ENCODE data around the gene RRAD.
A peak's percentile ranks its signal among the peaks of the same experiment; 100 is the strongest.
"Not testable (repeated sequence)": the region's sequence is repeated elsewhere in the genome, so short reads cannot be mapped to it uniquely, and the experiment has no call there.

The RRAD gene

GRCh38 chr16:66896682-66897081 lies 28.7 kb downstream of the RRAD start:
- H3K4me1 ChIP-seq (ENCODE audit: control extremely low read depth in 1 of 4, control insufficient read depth in 4 of 4, insufficient read depth in 4 of 4, low read length in 3 of 4), result peaks cover 0 to 10% (median 2%) of the 10 kb centered on the region in 4 experiments
- DNase-seq; POLR2A ChIA-PET; H3K27ac ChIP-seq (ENCODE audit: insufficient read depth in 1 of 2, low read depth in 1 of 2, low read length in 2 of 2, poor library complexity in 1 of 2, severe bottlenecking in 2 of 2); H3K9me3 ChIP-seq (ENCODE audit: control extremely low read depth in 1 of 5, control insufficient read depth in 4 of 5, insufficient read depth in 2 of 5, low read depth in 1 of 5, low read length in 4 of 5); H3K4me3 ChIP-seq (ENCODE audit: control insufficient read depth in 1 of 7, extremely low read depth in 1 of 7, insufficient read depth in 4 of 7, low read depth in 2 of 7, low read length in 6 of 7); H3K36me3 ChIP-seq (ENCODE audit: control insufficient read depth in 4 of 4, insufficient read depth in 4 of 4, low read length in 3 of 4); H3K27me3 ChIP-seq (replicated peaks in 2 of 5; ENCODE audit: control insufficient read depth in 4 of 5, insufficient read depth in 5 of 5, low read length in 4 of 5): not testable (repeated sequence)
- 100% methylated on average over 4 of the region's 5 CpGs for WGBS (ENCODE audit: insufficient coverage)
- CTCF ChIA-PET, result interaction anchor here (1.5 to 30.6 kb wide), 7 partner anchors 9 to 80 kb away, joined by 5 to 473 read pairs (median 11); partner anchors contain the start of genes CDH16 and RRAD

- POLR2A ChIA-PET, result no interaction called here
Measured at GRCh38 chr16:66895999-66896398, 29.3 kb downstream of the RRAD start.

GRCh38 chr16:66895689-66895979 lies 29.7 kb downstream of the RRAD start:
- Histone ChIP-seq H3K27ac (ENCODE audit: insufficient read depth in 1 of 2, low read depth in 1 of 2, low read length in 2 of 2, poor library complexity in 1 of 2, severe bottlenecking in 2 of 2) (no peak overlapping the region), H3K27me3 (replicated peaks in 2 of 5; ENCODE audit: control insufficient read depth in 4 of 5, insufficient read depth in 5 of 5, low read length in 4 of 5) (no peaks in the 10 kb centered on the region), H3K9me3 (ENCODE audit: control extremely low read depth in 1 of 5, control insufficient read depth in 4 of 5, insufficient read depth in 2 of 5, low read depth in 1 of 5, low read length in 4 of 5) (no peaks in the 10 kb centered on the region), H3K36me3 (ENCODE audit: control insufficient read depth in 4 of 4, insufficient read depth in 4 of 4, low read length in 3 of 4) (no peaks in the 10 kb centered on the region), H3K4me3 (ENCODE audit: control insufficient read depth in 1 of 7, extremely low read depth in 1 of 7, insufficient read depth in 4 of 7, low read depth in 2 of 7, low read length in 6 of 7) (no peak overlapping the region), H3K4me1 (ENCODE audit: control extremely low read depth in 1 of 4, control insufficient read depth in 4 of 4, insufficient read depth in 4 of 4, low read length in 3 of 4) (peaks cover 0 to 10% (median 2%) of the 10 kb centered on the region in 4 experiments)
- ChIA-PET POLR2A (no interaction called here), CTCF (interaction anchor here (0.7 to 30.6 kb wide), 25 partner anchors 8 to 273 kb away, joined by 3 to 473 read pairs (median 5); partner anchors contain the start of genes CDH16, CES3, PDP2 and RRAD)
- 99% methylated on average over 5 of the region's 5 CpGs for WGBS (ENCODE audit: insufficient coverage)
- no peak for DNase-seq

More at GRCh38 chr16:66895999-66896398, 29.3 kb downstream of the RRAD start:
- Histone ChIP-seq H3K9me3 (ENCODE audit: control extremely low read depth in 1 of 5, control insufficient read depth in 4 of 5, insufficient read depth in 2 of 5, low read depth in 1 of 5, low read length in 4 of 5) (no peaks in the 10 kb centered on the region), H3K27ac (ENCODE audit: insufficient read depth in 1 of 2, low read depth in 1 of 2, low read length in 2 of 2, poor library complexity in 1 of 2, severe bottlenecking in 2 of 2) (no peak overlapping the region), H3K27me3 (replicated peaks in 2 of 5; ENCODE audit: control insufficient read depth in 4 of 5, insufficient read depth in 5 of 5, low read length in 4 of 5) (no peaks in the 10 kb centered on the region), H3K36me3 (ENCODE audit: control insufficient read depth in 4 of 4, insufficient read depth in 4 of 4, low read length in 3 of 4) (no peaks in the 10 kb centered on the region), H3K4me1 (ENCODE audit: control extremely low read depth in 1 of 4, control insufficient read depth in 4 of 4, insufficient read depth in 4 of 4, low read length in 3 of 4) (peaks cover 0 to 10% (median 2%) of the 10 kb centered on the region in 4 experiments), H3K4me3 (ENCODE audit: control insufficient read depth in 1 of 7, extremely low read depth in 1 of 7, insufficient read depth in 4 of 7, low read depth in 2 of 7, low read length in 6 of 7) (no peak overlapping the region)
- CTCF ChIA-PET, result interaction anchor here (0.7 to 30.6 kb wide), 19 partner anchors 8 to 273 kb away, joined by 3 to 473 read pairs (median 6); partner anchors contain the start of genes CDH16, PDP2 and RRAD
- WGBS (ENCODE audit: insufficient coverage), result 95% methylated on average over 3 of the region's 3 CpGs
- DNase-seq, result no peak

- no peak overlapping the region for H3K4me3 ChIP-seq (ENCODE audit: control insufficient read depth in 1 of 7, extremely low read depth in 1 of 7, insufficient read depth in 4 of 7, low read depth in 2 of 7, low read length in 6 of 7)
- H3K27me3 ChIP-seq (replicated peaks in 2 of 5; ENCODE audit: control insufficient read depth in 4 of 5, insufficient read depth in 5 of 5, low read length in 4 of 5), result no peaks in the 10 kb centered on the region
- ChIA-PET POLR2A (no interaction called here), CTCF (interaction anchor here (0.8 to 30.6 kb wide), 25 partner anchors 9 to 273 kb away, joined by 3 to 473 read pairs (median 5); partner anchors contain the start of genes CDH16, CES3, PDP2 and RRAD)
- H3K36me3 ChIP-seq (ENCODE audit: control insufficient read depth in 4 of 4, insufficient read depth in 4 of 4, low read length in 3 of 4), result no peaks in the 10 kb centered on the region
- peak; percentile 75 to 87 (median 81) for DNase-seq
- no peak overlapping the region for H3K27ac ChIP-seq (ENCODE audit: insufficient read depth in 1 of 2, low read depth in 1 of 2, low read length in 2 of 2, poor library complexity in 1 of 2, severe bottlenecking in 2 of 2)
- H3K4me1 ChIP-seq (ENCODE audit: control extremely low read depth in 1 of 4, control insufficient read depth in 4 of 4, insufficient read depth in 4 of 4, low read length in 3 of 4), result peaks cover 0 to 8% (median 1%) of the 10 kb centered on the region in 4 experiments
- no peaks in the 10 kb centered on the region for H3K9me3 ChIP-seq (ENCODE audit: control extremely low read depth in 1 of 5, control insufficient read depth in 4 of 5, insufficient read depth in 2 of 5, low read depth in 1 of 5, low read length in 4 of 5)
- 51% methylated on average over 10 of the region's 11 CpGs for WGBS (ENCODE audit: insufficient coverage)
Measured at GRCh38 chr16:66894948-66895688, 30.2 kb downstream of the RRAD start.

- no peak overlapping the region for H3K27ac ChIP-seq (ENCODE audit: insufficient read depth in 1 of 2, low read depth in 1 of 2, low read length in 2 of 2, poor library complexity in 1 of 2, severe bottlenecking in 2 of 2)
- CTCF ChIA-PET, result interaction anchor here (1.2 to 30.6 kb wide), 7 partner anchors 12 to 72 kb away, joined by 3 to 473 read pairs (median 6); partner anchors contain the start of genes CDH16 and RRAD
- 96% methylated on average over 2 of the region's 2 CpGs for WGBS (ENCODE audit: insufficient coverage)
- no peaks in the 10 kb centered on the region for H3K36me3 ChIP-seq (ENCODE audit: control insufficient read depth in 4 of 4, insufficient read depth in 4 of 4, low read length in 3 of 4)
- POLR2A ChIA-PET, result no interaction called here
- H3K4me1 ChIP-seq (ENCODE audit: control extremely low read depth in 1 of 4, control insufficient read depth in 4 of 4, insufficient read depth in 4 of 4, low read length in 3 of 4), result no peaks in the 10 kb centered on the region
- H3K27me3 ChIP-seq (replicated peaks in 2 of 5; ENCODE audit: control insufficient read depth in 4 of 5, insufficient read depth in 5 of 5, low read length in 4 of 5), result no peaks in the 10 kb centered on the region
- no peak for DNase-seq
- H3K9me3 ChIP-seq (ENCODE audit: control extremely low read depth in 1 of 5, control insufficient read depth in 4 of 5, insufficient read depth in 2 of 5, low read depth in 1 of 5, low read length in 4 of 5), result no peaks in the 10 kb centered on the region
- no peak overlapping the region for H3K4me3 ChIP-seq (ENCODE audit: control insufficient read depth in 1 of 7, extremely low read depth in 1 of 7, insufficient read depth in 4 of 7, low read depth in 2 of 7, low read length in 6 of 7)
Measured at GRCh38 chr16:66894055-66894454, 31.3 kb downstream of the RRAD start.

GRCh38 chr16:66891797-66892196 lies 33.5 kb downstream of the RRAD start:
- no peak for DNase-seq
- Histone ChIP-seq H3K27me3 (replicated peaks in 2 of 5; ENCODE audit: control insufficient read depth in 4 of 5, insufficient read depth in 5 of 5, low read length in 4 of 5) (no peaks in the 10 kb centered on the region), H3K36me3 (ENCODE audit: control insufficient read depth in 4 of 4, insufficient read depth in 4 of 4, low read length in 3 of 4) (peaks cover 0 to 5% (median under 1%) of the 10 kb centered on the region in 4 experiments), H3K4me1 (ENCODE audit: control extremely low read depth in 1 of 4, control insufficient read depth in 4 of 4, insufficient read depth in 4 of 4, low read length in 3 of 4) (peaks cover 0 to 1% (median 0%) of the 10 kb centered on the region in 4 experiments), H3K27ac (ENCODE audit: insufficient read depth in 1 of 2, low read depth in 1 of 2, low read length in 2 of 2, poor library complexity in 1 of 2, severe bottlenecking in 2 of 2) (no peak overlapping the region), H3K4me3 (ENCODE audit: control insufficient read depth in 1 of 7, extremely low read depth in 1 of 7, insufficient read depth in 4 of 7, low read depth in 2 of 7, low read length in 6 of 7) (no peak overlapping the region), H3K9me3 (ENCODE audit: control extremely low read depth in 1 of 5, control insufficient read depth in 4 of 5, insufficient read depth in 2 of 5, low read depth in 1 of 5, low read length in 4 of 5) (no peaks in the 10 kb centered on the region)
- ChIA-PET POLR2A (interaction anchor here (0.7 kb wide), 1 partner anchor 465 kb away, joined by 3 read pairs; no protein-coding TSS in a partner anchor), CTCF (interaction anchor here (0.8 to 30.6 kb wide), 12 partner anchors 10 to 70 kb away, joined by 3 to 473 read pairs (median 6); partner anchors contain the start of genes CDH16, PDP2 and RRAD)
- whole genome bisulfite sequencing (ENCODE audit: insufficient coverage), result 89% methylated on average over 1 of the region's 6 CpGs

- H3K27ac ChIP-seq (ENCODE audit: insufficient read depth in 1 of 2, low read depth in 1 of 2, low read length in 2 of 2, poor library complexity in 1 of 2, severe bottlenecking in 2 of 2), result no peak overlapping the region
- CTCF ChIA-PET, result interaction anchor here (0.8 to 30.6 kb wide), 5 partner anchors 10 to 71 kb away, joined by 3 to 473 read pairs (median 8); partner anchors contain the start of genes CDH16 and RRAD
- DNase-seq, result no peak
- 97% methylated on average over 4 of the region's 4 CpGs for WGBS (ENCODE audit: insufficient coverage)
- H3K4me3 ChIP-seq (ENCODE audit: control insufficient read depth in 1 of 7, extremely low read depth in 1 of 7, insufficient read depth in 4 of 7, low read depth in 2 of 7, low read length in 6 of 7), result no peak overlapping the region
- peaks cover 0 to 5% (median 1%) of the 10 kb centered on the region in 4 experiments for H3K4me1 ChIP-seq (ENCODE audit: control extremely low read depth in 1 of 4, control insufficient read depth in 4 of 4, insufficient read depth in 4 of 4, low read length in 3 of 4)
- no peaks in the 10 kb centered on the region for H3K27me3 ChIP-seq (replicated peaks in 2 of 5; ENCODE audit: control insufficient read depth in 4 of 5, insufficient read depth in 5 of 5, low read length in 4 of 5)
- H3K36me3 ChIP-seq (ENCODE audit: control insufficient read depth in 4 of 4, insufficient read depth in 4 of 4, low read length in 3 of 4), result peaks cover 4 to 5% (median 5%) of the 10 kb centered on the region in 4 experiments
- no peaks in the 10 kb centered on the region for H3K9me3 ChIP-seq (ENCODE audit: control extremely low read depth in 1 of 5, control insufficient read depth in 4 of 5, insufficient read depth in 2 of 5, low read depth in 1 of 5, low read length in 4 of 5)
- POLR2A ChIA-PET, result no interaction called here
Measured at GRCh38 chr16:66891360-66891759, 34.0 kb downstream of the RRAD start.
